OCI-LY1 (cell line): Measurements from ENCODE around the gene RALY.

ENCODE experiments used
- H2AFZ ChIP-seq: fragments of 200-600 bp; sonication (generic), shearing (Covaris generic); 2 replicates; pipeline ENCODE4 v1.6.0; 2014; ENCODE audit warnings: antibody characterized with exemption, mild to moderate bottlenecking, low read length
- H3F3A ChIP-seq: fragments of 200-600 bp; sonication (generic), shearing (Covaris generic); 2 replicates; pipeline ENCODE4 v1.6.0; 2014; ENCODE audit warnings: mild to moderate bottlenecking, antibody characterized with exemption, low read length, moderate library complexity; ENCODE audit not compliant: insufficient read depth
- H3K27ac ChIP-seq: fragments of 200-600 bp; sonication (generic); 2 replicates; pipeline ENCODE4 v1.5.1; 2014; ENCODE audit warnings: low read length, mixed run types, mild to moderate bottlenecking, low read depth; ENCODE audit not compliant: poor library complexity, severe bottlenecking
- H3K27me3 ChIP-seq: fragments of 200-600 bp; sonication (generic); 2 replicates; pipeline ENCODE4 v1.6.0; 2014; ENCODE audit warnings: antibody characterized with exemption, mild to moderate bottlenecking, low read length, moderate library complexity; ENCODE audit not compliant: insufficient read depth
- H3K36me3 ChIP-seq: fragments of 200-600 bp; sonication (generic); 2 replicates; pipeline ENCODE4 v1.6.1; 2014; ENCODE audit warnings: mild to moderate bottlenecking, antibody characterized with exemption, low read length, moderate library complexity, mixed read lengths; ENCODE audit not compliant: insufficient read depth
- H3K4me1 ChIP-seq: fragments of 200-600 bp; sonication (generic); 2 replicates; pipeline ENCODE4 v1.5.1; 2014; ENCODE audit warnings: mild to moderate bottlenecking, low read length, moderate library complexity; ENCODE audit not compliant: insufficient read depth, severe bottlenecking
- H3K4me2 ChIP-seq: fragments of 200-600 bp; sonication (generic), shearing (Covaris generic); 2 replicates; pipeline ENCODE4 v1.6.1; 2014; ENCODE audit warnings: low read length
- H3K4me3 ChIP-seq: fragments of 200-600 bp; sonication (generic); 2 replicates; pipeline ENCODE4 v1.5.1; 2014; ENCODE audit warnings: low read length, low read depth, mild to moderate bottlenecking, mixed read lengths; ENCODE audit not compliant: poor library complexity, severe bottlenecking
- H3K79me2 ChIP-seq: fragments of 200-600 bp; shearing (Covaris generic); 2 replicates; pipeline ENCODE4 v1.6.1; 2016; ENCODE audit warnings: mixed run types, low read length, mixed read lengths; ENCODE audit not compliant: insufficient read depth
- H3K9ac ChIP-seq: fragments of 200-600 bp; sonication (generic), shearing (Covaris generic); 2 replicates; pipeline ENCODE4 v1.6.1; 2014; ENCODE audit warnings: mild to moderate bottlenecking, low read length, mixed read lengths
- H3K9me2 ChIP-seq: fragments of 200-600 bp; sonication (generic), shearing (Covaris generic); 2 replicates; pipeline ENCODE4 v1.6.1; 2014; ENCODE audit warnings: low read depth, mild to moderate bottlenecking, low read length, mixed read lengths
- H3K9me3 ChIP-seq: fragments of 200-600 bp; shearing (Covaris generic); 2 replicates; pipeline ENCODE4 v1.6.1; 2014; ENCODE audit warnings: low read length, mixed read lengths
- H4K20me1 ChIP-seq: fragments of 200-600 bp; sonication (generic), shearing (Covaris generic); 2 replicates; pipeline ENCODE4 v1.6.0; 2016; ENCODE audit warnings: mild to moderate bottlenecking, low read length; ENCODE audit not compliant: insufficient read depth
- EZH2 ChIP-seq: fragments of 200-600 bp; sonication (generic), shearing (Covaris generic); IDR thresholded peaks from 2 replicates; pipeline ENCODE4 v1.8.0; 2017; ENCODE audit warnings: borderline replicate concordance, mixed run types, mild to moderate bottlenecking, antibody characterized with exemption, low read length, moderate library complexity, mixed read lengths
- TF ChIP-seq, protein P1 (sequence below): fragments of 200-600 bp; sonication (generic), shearing (Covaris generic); IDR thresholded peaks from 2 replicates; pipeline ENCODE4 v1.5.1; 2017; ENCODE audit warnings: mild to moderate bottlenecking, antibody characterized with exemption, low read length, moderate library complexity, mixed read lengths

RALY gene

DNA sequence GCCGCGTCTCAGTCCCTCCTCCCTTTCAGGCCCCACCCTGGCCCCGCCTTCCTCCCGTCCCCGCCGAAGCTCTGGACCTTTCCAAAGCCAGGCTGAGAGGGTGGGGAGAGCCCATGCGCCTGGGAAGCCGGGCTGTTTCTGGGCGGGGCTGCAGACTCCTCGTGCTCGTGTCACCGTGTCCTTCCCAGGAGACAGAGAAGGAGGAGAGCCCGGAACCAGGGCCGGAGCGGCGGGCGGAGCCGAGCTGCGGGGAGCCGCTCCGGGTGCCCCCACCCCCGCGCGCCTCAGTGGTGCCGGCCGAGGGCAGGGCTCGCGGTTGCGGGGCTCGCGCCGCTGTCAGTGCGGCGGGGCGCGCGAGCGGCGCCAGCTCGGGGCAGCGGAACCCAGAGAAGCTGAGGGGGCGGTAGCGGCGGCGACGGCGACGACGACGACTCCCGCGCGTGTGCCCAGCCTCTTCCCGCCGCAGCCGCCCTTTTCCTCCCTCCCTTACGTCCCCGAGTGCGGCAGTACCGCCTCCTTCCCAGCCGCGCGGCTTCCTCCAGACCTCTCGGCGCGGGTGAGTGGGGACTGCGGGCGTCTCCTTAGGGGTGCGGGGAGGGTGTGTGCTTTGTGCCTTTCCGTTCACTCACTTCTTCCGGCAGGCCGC is at the start of gene RALY:
RALY (plus strand) TSS at position 336 of the 646 bp plus-strand sequence. CDS start 78,164 bp downstream, outside the sequence.
- Histone ChIP-seq H3K9ac (peak within 1 kb of the TSS; percentile 95), H3K4me2 (peak within 1 kb of the TSS; percentile 96), H3K79me2 (peaks cover 47% of the 10 kb centered on the region), H4K20me1 (peaks cover 5% of the 10 kb centered on the region; the same call in 1 of the 2 replicates), H3K4me3 (peak within 1 kb of the TSS; percentile 88), H3F3A (no peaks in the 10 kb centered on the region), H3K27me3 (no peaks in the 10 kb centered on the region), H3K4me1 (peaks cover 38% of the 10 kb centered on the region), H2AFZ (0 out of 2 replicates have a peak within 1 kb of the TSS, but pooled peaks have one; percentile 14), H3K9me2 (no peaks in the 10 kb centered on the region), H3K36me3 (peaks cover 14% of the 10 kb centered on the region; the same call in 1 of the 2 replicates), H3K9me3 (no peaks in the 10 kb centered on the region), H3K27ac (peak within 1 kb of the TSS; percentile 73)
- TF ChIP-seq EZH2 = no peak
- TF ChIP-seq, protein P1, sequence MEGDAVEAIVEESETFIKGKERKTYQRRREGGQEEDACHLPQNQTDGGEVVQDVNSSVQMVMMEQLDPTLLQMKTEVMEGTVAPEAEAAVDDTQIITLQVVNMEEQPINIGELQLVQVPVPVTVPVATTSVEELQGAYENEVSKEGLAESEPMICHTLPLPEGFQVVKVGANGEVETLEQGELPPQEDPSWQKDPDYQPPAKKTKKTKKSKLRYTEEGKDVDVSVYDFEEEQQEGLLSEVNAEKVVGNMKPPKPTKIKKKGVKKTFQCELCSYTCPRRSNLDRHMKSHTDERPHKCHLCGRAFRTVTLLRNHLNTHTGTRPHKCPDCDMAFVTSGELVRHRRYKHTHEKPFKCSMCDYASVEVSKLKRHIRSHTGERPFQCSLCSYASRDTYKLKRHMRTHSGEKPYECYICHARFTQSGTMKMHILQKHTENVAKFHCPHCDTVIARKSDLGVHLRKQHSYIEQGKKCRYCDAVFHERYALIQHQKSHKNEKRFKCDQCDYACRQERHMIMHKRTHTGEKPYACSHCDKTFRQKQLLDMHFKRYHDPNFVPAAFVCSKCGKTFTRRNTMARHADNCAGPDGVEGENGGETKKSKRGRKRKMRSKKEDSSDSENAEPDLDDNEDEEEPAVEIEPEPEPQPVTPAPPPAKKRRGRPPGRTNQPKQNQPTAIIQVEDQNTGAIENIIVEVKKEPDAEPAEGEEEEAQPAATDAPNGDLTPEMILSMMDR = no peak

DNA sequence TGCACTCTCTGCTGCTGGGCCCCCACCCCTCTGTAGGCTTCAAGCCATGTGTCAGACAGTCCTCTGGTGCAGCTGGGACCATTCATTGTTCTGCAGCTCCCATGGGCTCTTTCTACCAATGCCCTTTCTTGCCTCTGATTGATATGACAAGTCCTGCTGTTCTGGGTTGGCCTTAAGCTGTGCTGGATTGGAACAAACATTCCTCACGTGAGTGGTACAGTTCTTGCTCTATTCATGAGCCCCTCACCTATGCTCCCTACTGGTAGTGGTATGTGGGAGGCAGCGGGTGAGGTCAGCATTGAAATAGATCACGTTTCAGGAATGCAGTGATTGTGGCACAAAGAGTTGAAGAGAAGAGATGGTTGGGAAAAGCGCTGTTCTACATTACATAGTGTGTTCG is 48.8 kb upstream of the RALY start:
- no peak overlapping the region for H2AFZ ChIP-seq
- H4K20me1 ChIP-seq = no peaks in the 10 kb centered on the region
- no peak overlapping the region for H3K4me3 ChIP-seq
- TF ChIP-seq, protein P1 = no peak
- no peak for TF ChIP-seq EZH2
- no peak overlapping the region for H3K9ac ChIP-seq
- no peaks in the 10 kb centered on the region; the same call in 1 of the 2 replicates for H3K27me3 ChIP-seq
- H3K79me2 ChIP-seq = no peaks in the 10 kb centered on the region
- H3K36me3 ChIP-seq = no peaks in the 10 kb centered on the region
- no peaks in the 10 kb centered on the region for H3K9me2 ChIP-seq
- no peak overlapping the region for H3K27ac ChIP-seq
- H3F3A ChIP-seq = no peaks in the 10 kb centered on the region
- no peaks in the 10 kb centered on the region for H3K4me1 ChIP-seq
- H3K9me3 ChIP-seq = peaks cover 18% of the 10 kb centered on the region
- no peak overlapping the region for H3K4me2 ChIP-seq

DNA sequence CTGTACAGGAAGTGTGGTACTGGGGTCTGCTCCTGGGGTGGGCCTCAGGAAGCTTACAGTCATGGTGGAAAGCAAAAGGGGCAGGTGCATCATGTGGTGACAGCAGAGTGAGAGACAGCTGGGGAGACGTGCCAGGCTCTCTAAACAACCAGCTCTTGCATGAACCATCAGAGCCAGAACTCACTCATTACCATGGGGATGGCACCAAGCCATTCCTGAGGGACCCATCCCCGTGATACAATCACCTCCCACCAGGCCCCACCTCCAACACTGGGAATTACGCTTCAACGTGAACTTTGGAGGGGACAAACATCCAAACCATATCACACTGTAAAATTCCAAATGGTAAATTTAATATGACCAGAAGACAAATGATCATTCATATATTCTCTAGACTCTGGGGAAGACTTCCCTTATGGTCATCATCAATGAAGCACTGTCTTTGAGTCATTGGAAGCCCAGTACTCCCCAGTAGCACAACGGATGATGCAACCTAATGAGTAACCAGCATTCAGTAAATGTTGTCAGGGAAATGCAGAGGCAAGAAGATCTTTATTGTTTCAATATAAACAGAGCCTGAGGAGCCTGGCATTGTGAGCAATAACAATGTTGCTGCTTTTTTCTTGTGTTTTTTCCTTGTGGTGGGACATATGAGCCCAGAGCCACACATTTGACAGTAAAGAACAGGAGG is 48.2 kb upstream of the RALY start:
- H4K20me1 ChIP-seq = no peaks in the 10 kb centered on the region
- H3K36me3 ChIP-seq = no peaks in the 10 kb centered on the region
- no peaks in the 10 kb centered on the region; the same call in 1 of the 2 replicates for H3K27me3 ChIP-seq
- no peak overlapping the region for H2AFZ ChIP-seq
- H3F3A ChIP-seq = no peaks in the 10 kb centered on the region
- no peak overlapping the region for H3K27ac ChIP-seq
- no peak overlapping the region for H3K4me3 ChIP-seq
- no peaks in the 10 kb centered on the region for H3K4me1 ChIP-seq
- H3K9me2 ChIP-seq = no peaks in the 10 kb centered on the region
- TF ChIP-seq EZH2 = no peak
- TF ChIP-seq, protein P1 = no peak
- no peak overlapping the region for H3K4me2 ChIP-seq
- no peak overlapping the region for H3K9ac ChIP-seq
- H3K9me3 ChIP-seq = peaks cover 20% of the 10 kb centered on the region
- H3K79me2 ChIP-seq = no peaks in the 10 kb centered on the region
